HG02763 (cell line): ENCODE results near the gene SCO2.
A peak's percentile ranks its signal among the peaks of the same experiment; 100 is the strongest.

Experiments used
- ATAC-seq: cut with Tn5 transposase; IDR thresholded peaks from one replicate; pipeline ENCODE4 v1.9.1; 2021; ENCODE audit warnings: mild to moderate bottlenecking, moderate library complexity; ENCODE audit not compliant: unreplicated experiment

The SCO2 gene

GRCh38 chr22:50482107-50483074 is 43.0 kb downstream of the SCO2 start:
- ATAC-seq, result no peak

- ATAC-seq, result no peak
These were observed 43.8 kb downstream of the SCO2 start, which contains the start of gene ADM2 for GRCh38 chr22:50481440-50482106. ADM2 (plus strand) TSS chr22:50481543; CDS start chr22:50481848, 305 bp downstream.

- ATAC-seq, result no peak
These were observed 44.4 kb downstream of the SCO2 start for GRCh38 chr22:50481045-50481439.

GRCh38 chr22:50479721-50480120 is 45.7 kb downstream of the SCO2 start:
- no peak for ATAC-seq

- no peak for ATAC-seq
These were observed 47.5 kb downstream of the SCO2 start for GRCh38 chr22:50477923-50478322.

GRCh38 chr22:50476868-50477267 is 48.5 kb downstream of the SCO2 start:
- ATAC-seq, result no peak

GRCh38 chr22:50475652-50476002 is 49.8 kb downstream of the SCO2 start:
- ATAC-seq, result no peak

- peak; percentile 76 for ATAC-seq
These were observed 50.4 kb downstream of the SCO2 start, which contains the start of gene SBF1 for GRCh38 chr22:50474710-50475651. SBF1 (minus strand) TSS chr22:50475035; CDS start chr22:50474840, 195 bp downstream.

- no peak for ATAC-seq
These were observed 51.3 kb downstream of the SCO2 start for GRCh38 chr22:50473855-50474671.
